Large intestine (tissue), 3 donors: ENCODE measurements around the gene SLC11A2. TPM values are rescaled to one million over a fixed set of nuclear protein-coding genes. Genes with fewer than 3 reads are reported as not detected.
"Not testable (repeated sequence)": the region's sequence is repeated elsewhere in the genome, so short reads cannot be mapped to it uniquely, and the experiment has no call there.

Experiments used
- DNase-seq, 2 donors: peaks; one replicate each; pipeline versions ENCODE4 v3.0.0 to v3.0.0-alpha.2; 2013
- H3K27ac ChIP-seq: one replicate; pipeline ENCODE4 v1.5.1; 2013; ENCODE audit warnings: low read length
- H3K27me3 ChIP-seq: 2 replicates; pipeline ENCODE4 v1.6.1; 2013; ENCODE audit warnings: low read length; ENCODE audit not compliant: control insufficient read depth, insufficient read depth
- H3K36me3 ChIP-seq: 2 replicates; pipeline ENCODE4 v1.6.1; 2013; ENCODE audit warnings: low read length; ENCODE audit not compliant: control insufficient read depth, insufficient read depth
- H3K4me1 ChIP-seq: one replicate; pipeline ENCODE4 v1.6.1; 2013; ENCODE audit warnings: low read length; ENCODE audit not compliant: control insufficient read depth, insufficient read depth
- H3K4me3 ChIP-seq: one replicate; pipeline ENCODE4 v1.5.1; 2013; ENCODE audit warnings: low read length
- H3K9me3 ChIP-seq: one replicate; pipeline ENCODE4 v1.6.1; 2013; ENCODE audit warnings: mild to moderate bottlenecking, low read depth, low read length, moderate library complexity; ENCODE audit not compliant: control insufficient read depth
- WGBS: methylation state at CpG from one replicate; pipeline ENCODE4 v1.1.5; 2013; ENCODE audit warnings: low lambda C conversion rate; ENCODE audit not compliant: insufficient coverage; 5-methylcytosine and 5-hydroxymethylcytosine counted together
- polyA plus RNA-seq: library from polyadenylated mRNA; unstranded; fragments of 120-200 nt; gene quantifications from one replicate; pipeline ENCODE4 v1.2.1, GENCODE V29; 2013

The SLC11A2 gene
- polyA plus RNA-seq, 1 donor, result 73.1 TPM

DNA sequence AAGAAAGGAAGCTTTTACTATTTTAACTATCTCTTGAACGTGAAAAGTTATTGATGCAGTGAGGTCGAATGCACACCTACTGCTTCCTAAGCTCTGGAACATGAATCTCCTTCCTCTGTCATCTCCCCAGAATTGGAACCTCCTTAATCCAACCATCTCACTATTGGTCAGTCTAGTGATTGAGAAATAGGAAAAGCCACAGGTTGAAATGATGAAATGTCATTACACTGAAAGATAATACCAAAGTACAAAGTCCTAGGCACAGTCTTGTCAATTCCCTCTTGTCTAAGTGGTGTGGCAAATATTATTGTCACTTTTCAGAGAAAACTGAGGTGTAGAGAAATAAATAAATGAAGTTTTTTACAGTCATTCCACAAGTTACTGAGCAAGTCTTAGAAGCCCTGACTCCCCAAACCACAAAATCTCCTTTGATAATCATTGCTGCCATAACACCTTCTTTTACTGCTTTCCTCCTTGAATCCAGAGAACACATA is 93.3 kb downstream of the SLC11A2 start:
- Histone ChIP-seq H3K27me3 (no peaks in the 10 kb centered on the region), H3K9me3 (peaks cover 8% of the 10 kb centered on the region), H3K4me1 (peaks cover 44% of the 10 kb centered on the region), H3K4me3 (no peak overlapping the region), H3K27ac (peak overlapping the region; percentile 90), H3K36me3 (no peaks in the 10 kb centered on the region)
- DNase-seq, result peak; percentile 74 to 89
- 17% methylated on average over 1 of the region's 2 CpGs for WGBS

GRCh38 chr12:50930477-50930876 is 95.7 kb downstream of the SLC11A2 start:
- not testable (repeated sequence) for DNase-seq, H3K27me3 ChIP-seq, H3K4me3 ChIP-seq, H3K36me3 ChIP-seq, H3K9me3 ChIP-seq, H3K27ac ChIP-seq
- peaks cover 50% of the 10 kb centered on the region for H3K4me1 ChIP-seq
- WGBS, result no CpG with 5 or more reads among the region's 12 CpGs

GRCh38 chr12:50929831-50930230 is 96.4 kb downstream of the SLC11A2 start:
- Histone ChIP-seq H3K27me3 (no peaks in the 10 kb centered on the region), H3K4me1 (peaks cover 43% of the 10 kb centered on the region), H3K9me3 (no peaks in the 10 kb centered on the region), H3K4me3 (no peak overlapping the region), H3K27ac (no peak overlapping the region), H3K36me3 (no peaks in the 10 kb centered on the region)
- DNase-seq, result no peak
- WGBS, result no CpG with 5 or more reads among the region's 3 CpGs

Other genes starting within 250 kb of the SLC11A2 start
- gene TMPRSS12, start 183.5 kb downstream of the SLC11A2 start, polyA plus RNA-seq, result 0.01 TPM
- not detected for gene HIGD1C, start 73.8 kb downstream of the SLC11A2 start, polyA plus RNA-seq
- gene LETMD1, start 21.9 kb upstream of the SLC11A2 start, polyA plus RNA-seq, result 180 TPM
- 18.9 TPM for gene CSRNP2, start 57.2 kb upstream of the SLC11A2 start, polyA plus RNA-seq
- gene TFCP2, start 146.8 kb upstream of the SLC11A2 start, polyA plus RNA-seq, result 31.6 TPM
- 6.8 TPM for gene POU6F1, start 191.7 kb upstream of the SLC11A2 start, polyA plus RNA-seq
- 398 TPM for gene DAZAP2, start 212.4 kb upstream of the SLC11A2 start, polyA plus RNA-seq
- gene SMAGP, start 244.0 kb upstream of the SLC11A2 start, polyA plus RNA-seq, result 25.3 TPM